Activated CD8-positive, alpha-beta T cell treated with anti-CD3 and anti-CD28 coated beads for 36 hours (primary cell): Measurements from ENCODE around the gene HAX1. TPM values are rescaled to one million over a fixed set of nuclear protein-coding genes. Genes with fewer than 3 reads are reported as not detected.
A peak's percentile ranks its signal among the peaks of the same experiment; 100 is the strongest.

Source experiments
- ATAC-seq: fragments of 200-7000 bp; cut with Tn5 transposase; one replicate; pipeline ENCODE4 v1.10.0; 2021; ENCODE audit warnings: mild to moderate bottlenecking, moderate library complexity
- CTCF ChIA-PET: fragments of 350-600 bp; sonication (Branson Sonifier 250); formaldehyde crosslinking; loops from one replicate; lab custom pipeline; 2021; ENCODE audit warnings: antibody characterized with exemption; lab: Charles Lee
- POLR2A ChIA-PET: fragments of 350-600 bp; sonication (Branson Sonifier 250); formaldehyde crosslinking; loops from one replicate; lab custom pipeline; 2021; ENCODE audit warnings: antibody characterized with exemption; lab: Charles Lee
- DNase-seq: peaks from one replicate; pipeline ENCODE4 v3.0.0-alpha.2; 2020
- H3K27ac Mint-ChIP-seq: one replicate; pipeline ENCODE4 v1.8.0; 2021; ENCODE audit warnings: mild to moderate bottlenecking, mixed read lengths
- H3K27me3 Mint-ChIP-seq: one replicate; pipeline ENCODE4 v1.8.0; 2021; ENCODE audit warnings: mixed read lengths
- H3K36me3 Mint-ChIP-seq: one replicate; pipeline ENCODE4 v1.8.0; 2021; ENCODE audit warnings: low read depth, mixed read lengths
- H3K4me1 Mint-ChIP-seq: one replicate; pipeline ENCODE4 v1.8.0; 2021; ENCODE audit warnings: low read depth, mixed read lengths
- H3K4me3 Mint-ChIP-seq: one replicate; pipeline ENCODE4 v1.8.0; 2021; ENCODE audit warnings: mild to moderate bottlenecking, moderate library complexity, mixed read lengths
- H3K9me3 Mint-ChIP-seq: one replicate; pipeline ENCODE4 v1.8.0; 2021; ENCODE audit warnings: mixed read lengths
- intact Hi-C: fragments of 100-400 bp; cut with micrococcal nuclease; formaldehyde crosslinking; loops from one replicate; pipeline ENCODE4 v1.10.0; 2022
- total RNA-seq, 2 experiments: library from RNA; stranded (reverse); gene quantifications; one replicate each; pipeline ENCODE4 v1.2.3, GENCODE V29; 2021
- TF ChIP-seq, protein P1 (sequence below): fragments of 200-600 bp; IDR thresholded peaks from one replicate; pipeline ENCODE4 v1.8.0; 2022; ENCODE audit warnings: antibody characterized with exemption, mild to moderate bottlenecking

HAX1 gene
- total RNA-seq, 2 experiments from 2014 or later: 163 to 170 TPM

DNA sequence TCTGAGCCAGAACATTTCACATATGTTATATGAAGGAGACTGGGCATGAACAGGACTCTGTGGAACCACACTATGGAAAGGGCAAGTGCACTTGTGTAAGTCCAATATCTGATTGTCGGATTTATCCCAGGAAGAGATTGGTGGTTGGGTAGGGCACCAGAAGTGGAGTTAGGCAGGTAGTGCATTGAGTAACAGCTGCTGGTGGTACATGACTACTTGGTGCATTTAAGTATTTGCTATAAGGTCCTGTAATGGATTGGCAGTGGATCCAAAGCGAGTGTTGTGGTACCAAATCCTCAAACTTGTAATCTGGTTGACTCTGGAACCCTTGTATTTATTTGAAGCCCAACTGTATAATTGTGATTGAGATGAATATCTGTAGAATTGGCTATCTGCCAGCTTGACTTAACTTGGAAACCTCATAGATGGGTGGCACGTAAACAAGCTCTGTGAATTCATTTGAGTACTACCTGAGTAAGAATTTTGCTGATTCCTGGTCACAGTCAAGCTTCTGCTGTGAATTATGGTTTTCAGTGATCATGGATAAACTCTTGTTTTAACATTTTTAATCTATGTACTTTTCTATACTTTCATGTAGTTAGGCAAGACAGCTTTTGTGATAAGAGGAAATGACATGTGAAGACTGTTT is 30.6 kb upstream of the HAX1 start:
- CTCF ChIA-PET: interaction anchor here (0.6 to 1.1 kb wide), 3 partner anchors 19 to 57 kb away, joined by 3 read pairs; partner anchors contain the start of gene HAX1
- H3K36me3 Mint-ChIP-seq: peaks cover 69% of the 10 kb centered on the region
- no peak for DNase-seq
- H3K9me3 Mint-ChIP-seq: no peaks in the 10 kb centered on the region
- H3K4me1 Mint-ChIP-seq: peaks cover 32% of the 10 kb centered on the region
- POLR2A ChIA-PET: interaction anchor here (1.5 kb wide), 1 partner anchor 19 kb away, joined by 5 read pairs; no protein-coding TSS in a partner anchor
- no peak overlapping the region for H3K4me3 Mint-ChIP-seq
- H3K27ac Mint-ChIP-seq: peak overlapping the region; percentile 56
- TF ChIP-seq, protein P1, sequence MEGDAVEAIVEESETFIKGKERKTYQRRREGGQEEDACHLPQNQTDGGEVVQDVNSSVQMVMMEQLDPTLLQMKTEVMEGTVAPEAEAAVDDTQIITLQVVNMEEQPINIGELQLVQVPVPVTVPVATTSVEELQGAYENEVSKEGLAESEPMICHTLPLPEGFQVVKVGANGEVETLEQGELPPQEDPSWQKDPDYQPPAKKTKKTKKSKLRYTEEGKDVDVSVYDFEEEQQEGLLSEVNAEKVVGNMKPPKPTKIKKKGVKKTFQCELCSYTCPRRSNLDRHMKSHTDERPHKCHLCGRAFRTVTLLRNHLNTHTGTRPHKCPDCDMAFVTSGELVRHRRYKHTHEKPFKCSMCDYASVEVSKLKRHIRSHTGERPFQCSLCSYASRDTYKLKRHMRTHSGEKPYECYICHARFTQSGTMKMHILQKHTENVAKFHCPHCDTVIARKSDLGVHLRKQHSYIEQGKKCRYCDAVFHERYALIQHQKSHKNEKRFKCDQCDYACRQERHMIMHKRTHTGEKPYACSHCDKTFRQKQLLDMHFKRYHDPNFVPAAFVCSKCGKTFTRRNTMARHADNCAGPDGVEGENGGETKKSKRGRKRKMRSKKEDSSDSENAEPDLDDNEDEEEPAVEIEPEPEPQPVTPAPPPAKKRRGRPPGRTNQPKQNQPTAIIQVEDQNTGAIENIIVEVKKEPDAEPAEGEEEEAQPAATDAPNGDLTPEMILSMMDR: no peak
- no peaks in the 10 kb centered on the region for H3K27me3 Mint-ChIP-seq
- intact Hi-C loops: no loop called here
- ATAC-seq: no peak

DNA sequence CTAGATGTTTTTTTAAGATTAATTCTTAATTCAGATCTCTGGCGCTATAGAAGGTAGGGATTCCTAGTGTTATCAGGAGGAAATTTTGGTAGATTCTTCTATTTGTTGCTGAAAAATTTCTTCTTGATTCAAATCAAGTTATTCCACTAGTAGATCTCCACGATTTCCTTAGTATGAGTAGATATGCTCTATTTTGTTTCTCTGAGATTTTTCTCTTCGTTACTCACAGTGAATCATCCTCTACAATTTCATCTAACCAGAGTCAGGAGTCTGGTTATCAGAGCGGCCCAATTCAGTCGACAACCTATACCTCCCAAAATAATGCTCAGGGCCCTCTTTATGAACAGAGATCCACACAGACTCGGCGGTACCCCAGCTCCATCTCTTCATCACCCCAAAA is 18.8 kb upstream of the HAX1 start:
- intact Hi-C loops: no loop called here
- Mint-ChIP-seq H3K27ac (peak overlapping the region; percentile 48), H3K9me3 (no peaks in the 10 kb centered on the region), H3K4me3 (no peak overlapping the region), H3K36me3 (peaks cover 66% of the 10 kb centered on the region), H3K4me1 (no peaks in the 10 kb centered on the region), H3K27me3 (no peaks in the 10 kb centered on the region)
- POLR2A ChIA-PET: no interaction called here
- CTCF ChIA-PET: interaction anchor here (1.4 kb wide), 1 partner anchor 10 kb away, joined by 3 read pairs; no protein-coding TSS in a partner anchor
- TF ChIP-seq, protein P1: no peak
- ATAC-seq (no peak), DNase-seq (no peak)

GRCh38 chr1:154256686-154257085 is 15.7 kb upstream of the HAX1 start:
- peaks cover 66% of the 10 kb centered on the region for H3K36me3 Mint-ChIP-seq

GRCh38 chr1:154258784-154259183 is 13.6 kb upstream of the HAX1 start:
- POLR2A ChIA-PET: interaction anchor here (1.2 to 1.8 kb wide), 3 partner anchors 12 to 37 kb away, joined by 3 to 6 read pairs (median 3); no protein-coding TSS in a partner anchor
- intact Hi-C loops: no loop called here
- DNase-seq: no peak
- TF ChIP-seq, protein P1: no peak
- CTCF ChIA-PET: interaction anchor here (1.0 to 4.3 kb wide), 8 partner anchors 12 to 288 kb away, joined by 3 to 20 read pairs (median 3); partner anchors contain the start of gene HAX1
- no peak overlapping the region for H3K4me3 Mint-ChIP-seq
- peak overlapping the region; percentile 60 for H3K27ac Mint-ChIP-seq
- peaks cover 22% of the 10 kb centered on the region for H3K4me1 Mint-ChIP-seq
- H3K9me3 Mint-ChIP-seq: no peaks in the 10 kb centered on the region
- peaks cover 79% of the 10 kb centered on the region for H3K36me3 Mint-ChIP-seq
- H3K27me3 Mint-ChIP-seq: no peaks in the 10 kb centered on the region
- ATAC-seq: no peak

More at GRCh38 chr1:154256686-154257085, 15.7 kb upstream of the HAX1 start:
- intact Hi-C loops: no loop called here
- TF ChIP-seq, protein P1: no peak
- POLR2A ChIA-PET: interaction anchor here (0.8 to 1.3 kb wide), 5 partner anchors 12 to 79 kb away, joined by 3 read pairs; no protein-coding TSS in a partner anchor
- H3K4me3 Mint-ChIP-seq: no peak overlapping the region
- no peaks in the 10 kb centered on the region for H3K9me3 Mint-ChIP-seq
- no peaks in the 10 kb centered on the region for H3K27me3 Mint-ChIP-seq
- ATAC-seq: no peak
- no peak for DNase-seq
- peaks cover 2% of the 10 kb centered on the region for H3K4me1 Mint-ChIP-seq
- peak overlapping the region; percentile 23 for H3K27ac Mint-ChIP-seq
- CTCF ChIA-PET: interaction anchor here (1.4 to 4.3 kb wide), 4 partner anchors 9 to 78 kb away, joined by 4 to 20 read pairs (median 5); partner anchors contain the start of gene HAX1

DNA sequence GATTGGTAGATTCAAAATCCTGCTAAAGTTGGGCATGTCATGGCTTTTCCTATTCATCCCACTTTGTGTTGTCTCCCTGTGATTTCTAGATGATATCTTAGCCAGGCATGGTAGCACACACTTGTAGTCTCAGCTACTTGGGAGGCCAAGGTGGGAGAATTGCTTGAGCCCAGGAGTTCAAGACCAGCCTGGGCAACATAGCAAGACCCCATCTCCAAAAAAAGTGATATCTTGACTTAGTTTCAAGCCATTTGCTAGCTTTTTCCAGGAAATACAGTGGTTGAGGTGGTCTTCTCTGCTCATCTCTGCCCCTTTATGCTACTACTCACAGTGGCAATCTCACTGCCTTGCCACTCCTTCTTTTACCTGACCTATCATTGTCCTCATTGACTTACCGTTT is 12.3 kb upstream of the HAX1 start:
- no peaks in the 10 kb centered on the region for H3K9me3 Mint-ChIP-seq
- no peak for DNase-seq
- H3K27me3 Mint-ChIP-seq: no peaks in the 10 kb centered on the region
- no peak overlapping the region for H3K27ac Mint-ChIP-seq
- TF ChIP-seq, protein P1: no peak
- peaks cover 36% of the 10 kb centered on the region for H3K4me1 Mint-ChIP-seq
- ChIA-PET POLR2A (interaction anchor here (1.0 to 2.8 kb wide), 4 partner anchors 12 to 40 kb away, joined by 4 to 9 read pairs (median 5); partner anchors contain the start of genes HAX1 and UBAP2L), CTCF (interaction anchor here (1.0 to 1.4 kb wide), 4 partner anchors 13 to 287 kb away, joined by 3 read pairs; no protein-coding TSS in a partner anchor)
- no peak overlapping the region for H3K4me3 Mint-ChIP-seq
- ATAC-seq: no peak
- H3K36me3 Mint-ChIP-seq: peaks cover 80% of the 10 kb centered on the region
- intact Hi-C loops: loop anchor here (10.0 kb wide), 1 partner anchor 265 kb away; the partner anchor contains the start of gene RPS27
